MV-4-11 (cell line): ENCODE measurements around the gene ACSF3.
A peak's percentile ranks its signal among the peaks of the same experiment; 100 is the strongest.
"Not testable (repeated sequence)": the region's sequence is repeated elsewhere in the genome, so short reads cannot be mapped to it uniquely, and the experiment has no call there.

Experiments used
- DNase-seq: peaks from one replicate; lab custom pipeline; 2025; lab: John Stamatoyannopoulos, UW

ACSF3 gene

GRCh38 chr16:89175280-89176146 is 81.9 kb downstream of the ACSF3 start:
- DNase-seq: no peak

- no peak for DNase-seq
Measured at GRCh38 chr16:89176147-89176690, 82.6 kb downstream of the ACSF3 start.

- no peak for DNase-seq
Measured at GRCh38 chr16:89176717-89177116, 83.1 kb downstream of the ACSF3 start.

- DNase-seq: no peak
Measured at GRCh38 chr16:89177501-89177900, 83.8 kb downstream of the ACSF3 start.

- no peak for DNase-seq
Measured at GRCh38 chr16:89178453-89179147, 84.9 kb downstream of the ACSF3 start.

- DNase-seq: no peak
Measured at GRCh38 chr16:89179148-89179484, 85.5 kb downstream of the ACSF3 start.

GRCh38 chr16:89179656-89180315 is 86.1 kb downstream of the ACSF3 start:
- no peak for DNase-seq

GRCh38 chr16:89183463-89183862 is 89.8 kb downstream of the ACSF3 start:
- no peak for DNase-seq

GRCh38 chr16:89183975-89184676 is 90.5 kb downstream of the ACSF3 start:
- DNase-seq: no peak

GRCh38 chr16:89184677-89184932 is 91.0 kb downstream of the ACSF3 start:
- no peak for DNase-seq

- DNase-seq: no peak
Measured at GRCh38 chr16:89184933-89185794, 91.5 kb downstream of the ACSF3 start.

- DNase-seq: not testable (repeated sequence)
Measured at GRCh38 chr16:89185887-89186592, 92.4 kb downstream of the ACSF3 start.

- not testable (repeated sequence) for DNase-seq
Measured at GRCh38 chr16:89186593-89187031, 93.0 kb downstream of the ACSF3 start.

- DNase-seq: peak; percentile 41
Measured at GRCh38 chr16:89187032-89187769, 93.5 kb downstream of the ACSF3 start.

GRCh38 chr16:89187770-89188392 is 94.2 kb downstream of the ACSF3 start:
- peak; percentile 41 for DNase-seq

- DNase-seq: not testable (repeated sequence)
Measured at GRCh38 chr16:89188471-89189357, 95.1 kb downstream of the ACSF3 start.

- no peak for DNase-seq
Measured at GRCh38 chr16:89189358-89190025, 95.8 kb downstream of the ACSF3 start.
